OCI-LY1 (cell line): Measurements from ENCODE around the gene CAMK1G.

ENCODE experiments used
- H2AFZ ChIP-seq: fragments of 200-600 bp; sonication (generic), shearing (Covaris generic); 2 replicates; pipeline ENCODE4 v1.6.0; 2014; ENCODE audit warnings: antibody characterized with exemption, mild to moderate bottlenecking, low read length
- H3F3A ChIP-seq: fragments of 200-600 bp; sonication (generic), shearing (Covaris generic); 2 replicates; pipeline ENCODE4 v1.6.0; 2014; ENCODE audit warnings: mild to moderate bottlenecking, antibody characterized with exemption, low read length, moderate library complexity; ENCODE audit not compliant: insufficient read depth
- H3K27ac ChIP-seq: fragments of 200-600 bp; sonication (generic); 2 replicates; pipeline ENCODE4 v1.5.1; 2014; ENCODE audit warnings: low read length, mixed run types, mild to moderate bottlenecking, low read depth; ENCODE audit not compliant: poor library complexity, severe bottlenecking
- H3K27me3 ChIP-seq: fragments of 200-600 bp; sonication (generic); 2 replicates; pipeline ENCODE4 v1.6.0; 2014; ENCODE audit warnings: antibody characterized with exemption, mild to moderate bottlenecking, low read length, moderate library complexity; ENCODE audit not compliant: insufficient read depth
- H3K36me3 ChIP-seq: fragments of 200-600 bp; sonication (generic); 2 replicates; pipeline ENCODE4 v1.6.1; 2014; ENCODE audit warnings: mild to moderate bottlenecking, antibody characterized with exemption, low read length, moderate library complexity, mixed read lengths; ENCODE audit not compliant: insufficient read depth
- H3K4me1 ChIP-seq: fragments of 200-600 bp; sonication (generic); 2 replicates; pipeline ENCODE4 v1.5.1; 2014; ENCODE audit warnings: mild to moderate bottlenecking, low read length, moderate library complexity; ENCODE audit not compliant: insufficient read depth, severe bottlenecking
- H3K4me2 ChIP-seq: fragments of 200-600 bp; sonication (generic), shearing (Covaris generic); 2 replicates; pipeline ENCODE4 v1.6.1; 2014; ENCODE audit warnings: low read length
- H3K4me3 ChIP-seq: fragments of 200-600 bp; sonication (generic); 2 replicates; pipeline ENCODE4 v1.5.1; 2014; ENCODE audit warnings: low read length, low read depth, mild to moderate bottlenecking, mixed read lengths; ENCODE audit not compliant: poor library complexity, severe bottlenecking
- H3K79me2 ChIP-seq: fragments of 200-600 bp; shearing (Covaris generic); 2 replicates; pipeline ENCODE4 v1.6.1; 2016; ENCODE audit warnings: mixed run types, low read length, mixed read lengths; ENCODE audit not compliant: insufficient read depth
- H3K9ac ChIP-seq: fragments of 200-600 bp; sonication (generic), shearing (Covaris generic); 2 replicates; pipeline ENCODE4 v1.6.1; 2014; ENCODE audit warnings: mild to moderate bottlenecking, low read length, mixed read lengths
- H3K9me2 ChIP-seq: fragments of 200-600 bp; sonication (generic), shearing (Covaris generic); 2 replicates; pipeline ENCODE4 v1.6.1; 2014; ENCODE audit warnings: low read depth, mild to moderate bottlenecking, low read length, mixed read lengths
- H3K9me3 ChIP-seq: fragments of 200-600 bp; shearing (Covaris generic); 2 replicates; pipeline ENCODE4 v1.6.1; 2014; ENCODE audit warnings: low read length, mixed read lengths
- H4K20me1 ChIP-seq: fragments of 200-600 bp; sonication (generic), shearing (Covaris generic); 2 replicates; pipeline ENCODE4 v1.6.0; 2016; ENCODE audit warnings: mild to moderate bottlenecking, low read length; ENCODE audit not compliant: insufficient read depth
- CTCF ChIP-seq: fragments of 200-600 bp; sonication (generic), shearing (Covaris generic); IDR thresholded peaks from 2 replicates; pipeline ENCODE4 v1.5.1; 2017; ENCODE audit warnings: mild to moderate bottlenecking, antibody characterized with exemption, low read length, moderate library complexity, mixed read lengths
- EZH2 ChIP-seq: fragments of 200-600 bp; sonication (generic), shearing (Covaris generic); IDR thresholded peaks from 2 replicates; pipeline ENCODE4 v1.8.0; 2017; ENCODE audit warnings: borderline replicate concordance, mixed run types, mild to moderate bottlenecking, antibody characterized with exemption, low read length, moderate library complexity, mixed read lengths

CAMK1G gene

GRCh38 chr1:209607795-209608178, 24.3 kb downstream of the CAMK1G start:
- Histone ChIP-seq H3K4me3 (no peak overlapping the region), H3K4me2 (no peak overlapping the region), H3K4me1 (no peaks in the 10 kb centered on the region), H3F3A (no peaks in the 10 kb centered on the region), H3K27me3 (no peaks in the 10 kb centered on the region), H3K9me2 (no peaks in the 10 kb centered on the region), H3K36me3 (no peaks in the 10 kb centered on the region), H3K27ac (no peak overlapping the region), H4K20me1 (no peaks in the 10 kb centered on the region), H3K9me3 (no peaks in the 10 kb centered on the region), H3K9ac (no peak overlapping the region), H3K79me2 (no peaks in the 10 kb centered on the region), H2AFZ (no peak overlapping the region)
- TF ChIP-seq EZH2 (no peak), CTCF (no peak)

- no peaks in the 10 kb centered on the region for H3K4me1 ChIP-seq
- H3K27ac ChIP-seq, result no peak overlapping the region
- H3K27me3 ChIP-seq, result no peaks in the 10 kb centered on the region
- no peak overlapping the region for H3K4me2 ChIP-seq
- H3K9me2 ChIP-seq, result no peaks in the 10 kb centered on the region
- H3K9ac ChIP-seq, result no peak overlapping the region
- no peaks in the 10 kb centered on the region for H3K79me2 ChIP-seq
- no peak for TF ChIP-seq EZH2
- TF ChIP-seq CTCF, result no peak
- no peaks in the 10 kb centered on the region for H3F3A ChIP-seq
- H4K20me1 ChIP-seq, result no peaks in the 10 kb centered on the region
- no peak overlapping the region for H3K4me3 ChIP-seq
- no peaks in the 10 kb centered on the region for H3K36me3 ChIP-seq
- H3K9me3 ChIP-seq, result no peaks in the 10 kb centered on the region
- no peak overlapping the region for H2AFZ ChIP-seq
These were observed 25.7 kb downstream of the CAMK1G start for GRCh38 chr1:209609041-209609790.

- H3K9me3 ChIP-seq, result no peaks in the 10 kb centered on the region
- H3K9me2 ChIP-seq, result no peaks in the 10 kb centered on the region
- H3K79me2 ChIP-seq, result no peaks in the 10 kb centered on the region
- H3F3A ChIP-seq, result no peaks in the 10 kb centered on the region
- H4K20me1 ChIP-seq, result no peaks in the 10 kb centered on the region
- TF ChIP-seq CTCF (no peak), EZH2 (no peak)
- no peak overlapping the region for H2AFZ ChIP-seq
- H3K4me3 ChIP-seq, result no peak overlapping the region
- no peak overlapping the region for H3K9ac ChIP-seq
- no peak overlapping the region for H3K27ac ChIP-seq
- no peaks in the 10 kb centered on the region for H3K36me3 ChIP-seq
- no peak overlapping the region for H3K4me2 ChIP-seq
- H3K4me1 ChIP-seq, result no peaks in the 10 kb centered on the region
- H3K27me3 ChIP-seq, result no peaks in the 10 kb centered on the region
These were observed 26.5 kb downstream of the CAMK1G start for GRCh38 chr1:209609791-209610630.
